AG09319 (cell line): ENCODE results near the gene FIZ1.

Experiments used
- DNase-seq: peaks from one replicate; pipeline ENCODE4 v3.0.0-alpha.2; 2010; ENCODE audit warnings: low read depth; ENCODE audit errors: extremely low read depth
- TF ChIP-seq, protein P1 (sequence below): IDR thresholded peaks from 2 replicates; pipeline ENCODE4 v1.5.1; 2011; ENCODE audit warnings: low read depth, mild to moderate bottlenecking, inconsistent platforms, low read length, moderate library complexity

FIZ1 gene

DNA sequence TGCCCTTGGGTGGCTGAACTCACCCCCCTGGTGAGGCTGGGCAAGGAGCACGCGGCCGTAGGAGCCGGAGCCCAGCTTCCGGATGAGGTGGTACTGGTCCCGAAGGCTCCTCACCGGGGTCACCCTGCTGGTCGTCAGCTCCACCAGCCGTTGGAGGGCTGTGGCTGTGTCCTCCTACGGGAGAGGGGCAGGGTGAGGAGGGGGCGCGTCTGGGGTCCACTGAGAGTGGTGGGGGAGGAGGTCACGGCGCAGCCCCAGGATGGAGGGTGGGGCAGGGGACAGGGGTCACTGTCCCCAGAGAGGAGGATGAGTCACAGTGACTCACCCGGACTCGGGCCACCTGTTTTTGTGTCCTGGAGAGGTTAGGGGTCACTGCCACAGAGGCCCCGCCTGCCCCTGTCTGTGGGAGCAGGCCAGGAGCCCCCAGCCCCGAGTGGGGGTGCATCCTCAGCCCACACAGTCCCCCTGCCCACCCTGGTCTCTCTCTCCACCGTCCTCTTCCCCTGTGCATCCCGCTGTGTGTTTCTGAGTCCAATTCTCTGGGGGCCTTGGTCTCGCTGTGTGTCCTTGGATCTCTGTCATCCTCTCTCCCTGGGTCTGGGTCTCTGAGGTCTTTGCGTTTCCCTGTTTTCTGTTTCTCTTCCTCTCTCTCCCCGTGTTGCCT is 54.4 kb downstream of the FIZ1 start:
- no peak for DNase-seq
- TF ChIP-seq, protein P1, sequence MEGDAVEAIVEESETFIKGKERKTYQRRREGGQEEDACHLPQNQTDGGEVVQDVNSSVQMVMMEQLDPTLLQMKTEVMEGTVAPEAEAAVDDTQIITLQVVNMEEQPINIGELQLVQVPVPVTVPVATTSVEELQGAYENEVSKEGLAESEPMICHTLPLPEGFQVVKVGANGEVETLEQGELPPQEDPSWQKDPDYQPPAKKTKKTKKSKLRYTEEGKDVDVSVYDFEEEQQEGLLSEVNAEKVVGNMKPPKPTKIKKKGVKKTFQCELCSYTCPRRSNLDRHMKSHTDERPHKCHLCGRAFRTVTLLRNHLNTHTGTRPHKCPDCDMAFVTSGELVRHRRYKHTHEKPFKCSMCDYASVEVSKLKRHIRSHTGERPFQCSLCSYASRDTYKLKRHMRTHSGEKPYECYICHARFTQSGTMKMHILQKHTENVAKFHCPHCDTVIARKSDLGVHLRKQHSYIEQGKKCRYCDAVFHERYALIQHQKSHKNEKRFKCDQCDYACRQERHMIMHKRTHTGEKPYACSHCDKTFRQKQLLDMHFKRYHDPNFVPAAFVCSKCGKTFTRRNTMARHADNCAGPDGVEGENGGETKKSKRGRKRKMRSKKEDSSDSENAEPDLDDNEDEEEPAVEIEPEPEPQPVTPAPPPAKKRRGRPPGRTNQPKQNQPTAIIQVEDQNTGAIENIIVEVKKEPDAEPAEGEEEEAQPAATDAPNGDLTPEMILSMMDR, result no peak

DNA sequence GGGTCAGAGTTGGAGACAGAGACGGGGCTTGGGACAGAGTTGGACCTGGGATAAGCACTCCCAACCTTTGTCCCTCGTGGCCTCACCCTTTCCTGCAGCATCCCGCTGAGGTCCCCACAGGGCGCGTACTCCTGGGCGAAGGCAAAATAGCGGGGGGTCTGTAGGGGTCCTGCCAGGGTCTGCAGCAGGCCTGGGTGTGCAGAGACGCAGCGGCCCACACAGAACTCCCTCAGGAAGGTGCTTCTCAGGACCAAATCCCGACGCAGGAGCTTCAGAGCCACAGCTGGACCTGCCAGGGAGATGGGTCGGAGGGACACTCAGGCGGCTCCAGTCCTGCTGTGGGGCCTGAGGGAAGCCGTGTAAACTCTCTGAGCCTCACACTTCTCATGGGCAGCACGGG is 55.3 kb downstream of the FIZ1 start:
- DNase-seq, result no peak
- TF ChIP-seq, protein P1, result no peak

GRCh38 chr19:55543567-55543966 is 55.8 kb downstream of the FIZ1 start:
- no peak for DNase-seq
- TF ChIP-seq, protein P1, result no peak

GRCh38 chr19:55542292-55542855 is 56.9 kb downstream of the FIZ1 start:
- DNase-seq, result no peak
- TF ChIP-seq, protein P1, result no peak
